Stimulated activated CD8-positive, alpha-beta memory T cell treated with anti-CD3 and anti-CD28 coated beads, Interleukin-2, amount 100 ng/mL, for 48 hours (primary cell): ENCODE measurements around the gene HIVEP1.
"Not testable (repeated sequence)": the region's sequence is repeated elsewhere in the genome, so short reads cannot be mapped to it uniquely, and the experiment has no call there.

ENCODE experiments used
- DNase-seq, 2 donors: peaks; one replicate each; pipeline ENCODE4 v3.0.0-alpha.2; 2020; ENCODE audit warnings: low read depth in 2 of 2

The HIVEP1 gene

GRCh38 chr6:12158686-12159415, 146.7 kb downstream of the HIVEP1 start:
- no peak for DNase-seq

DNA sequence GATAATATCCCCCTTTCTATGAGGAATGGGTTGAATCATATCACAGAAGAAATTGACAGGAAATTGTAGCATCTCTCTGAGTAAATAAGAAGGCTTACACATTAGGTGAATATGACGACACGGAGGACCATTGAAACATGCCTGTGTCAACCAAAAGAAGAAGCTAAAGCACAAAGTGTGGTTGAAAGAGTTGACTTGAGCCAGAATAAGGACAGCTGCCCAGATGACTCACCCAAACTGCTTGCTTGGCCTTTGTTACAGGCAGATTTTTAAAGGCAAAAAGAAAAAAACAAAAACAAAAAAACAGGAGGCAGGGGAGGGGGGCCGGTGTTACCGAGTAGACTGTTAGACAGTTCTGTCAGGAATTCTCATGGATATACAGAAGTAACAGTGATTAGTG, 148.2 kb downstream of the HIVEP1 start:
- no peak for DNase-seq

GRCh38 chr6:12162213-12162612, 150.1 kb downstream of the HIVEP1 start:
- DNase-seq: no peak

GRCh38 chr6:12163149-12163548, 151.0 kb downstream of the HIVEP1 start:
- DNase-seq: no peak

- DNase-seq: no peak
Observed at GRCh38 chr6:12163744-12164507, 151.8 kb downstream of the HIVEP1 start.

- DNase-seq: no peak
Observed at GRCh38 chr6:12164508-12164770, 152.3 kb downstream of the HIVEP1 start.

DNA sequence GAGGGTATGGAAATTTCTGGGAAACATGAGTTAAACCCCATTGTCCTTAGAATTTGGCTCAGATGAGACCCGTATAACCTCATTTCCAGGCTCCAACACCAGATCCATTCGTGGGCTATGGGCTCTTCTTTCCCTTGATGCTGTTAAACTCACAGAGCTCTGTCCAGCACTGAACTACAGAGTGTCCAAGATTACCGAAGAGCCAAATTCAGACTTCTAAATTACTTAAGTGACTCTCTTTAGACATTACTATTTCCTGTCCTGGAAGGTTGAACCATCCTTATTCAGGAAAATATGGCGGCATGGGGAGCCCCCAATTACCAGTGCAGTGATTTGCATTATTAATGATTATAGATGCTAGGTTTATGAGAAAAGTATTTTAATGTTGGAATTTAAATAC, 153.2 kb downstream of the HIVEP1 start:
- DNase-seq: no peak

DNA sequence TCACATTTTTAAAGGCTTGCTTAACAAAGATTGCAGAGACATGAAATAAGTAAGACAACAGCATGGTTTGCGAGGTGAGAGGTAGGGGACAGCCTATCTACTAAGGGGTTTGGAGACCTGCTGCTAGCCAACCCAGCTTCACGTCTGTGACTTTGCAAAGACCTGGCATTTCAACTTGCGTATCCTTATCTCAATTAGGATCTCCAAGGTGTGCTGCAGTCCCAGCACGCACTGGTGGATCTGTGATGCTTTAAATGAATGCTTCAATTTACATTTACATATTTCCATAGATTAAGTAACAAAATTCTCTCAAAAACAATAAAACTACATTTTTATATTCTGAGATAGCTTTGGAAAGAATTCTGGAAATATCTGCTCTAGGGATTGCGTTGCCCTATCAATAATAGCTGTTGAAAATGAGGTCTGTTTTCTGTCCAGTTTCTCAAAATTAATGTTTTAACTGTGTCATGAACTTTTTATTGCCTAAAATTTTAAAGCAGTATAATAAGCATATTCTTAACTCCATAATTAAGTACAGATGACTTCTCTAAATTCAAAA, 153.7 kb downstream of the HIVEP1 start:
- DNase-seq: no peak

GRCh38 chr6:12169377-12169776, 157.3 kb downstream of the HIVEP1 start:
- DNase-seq: no peak

DNA sequence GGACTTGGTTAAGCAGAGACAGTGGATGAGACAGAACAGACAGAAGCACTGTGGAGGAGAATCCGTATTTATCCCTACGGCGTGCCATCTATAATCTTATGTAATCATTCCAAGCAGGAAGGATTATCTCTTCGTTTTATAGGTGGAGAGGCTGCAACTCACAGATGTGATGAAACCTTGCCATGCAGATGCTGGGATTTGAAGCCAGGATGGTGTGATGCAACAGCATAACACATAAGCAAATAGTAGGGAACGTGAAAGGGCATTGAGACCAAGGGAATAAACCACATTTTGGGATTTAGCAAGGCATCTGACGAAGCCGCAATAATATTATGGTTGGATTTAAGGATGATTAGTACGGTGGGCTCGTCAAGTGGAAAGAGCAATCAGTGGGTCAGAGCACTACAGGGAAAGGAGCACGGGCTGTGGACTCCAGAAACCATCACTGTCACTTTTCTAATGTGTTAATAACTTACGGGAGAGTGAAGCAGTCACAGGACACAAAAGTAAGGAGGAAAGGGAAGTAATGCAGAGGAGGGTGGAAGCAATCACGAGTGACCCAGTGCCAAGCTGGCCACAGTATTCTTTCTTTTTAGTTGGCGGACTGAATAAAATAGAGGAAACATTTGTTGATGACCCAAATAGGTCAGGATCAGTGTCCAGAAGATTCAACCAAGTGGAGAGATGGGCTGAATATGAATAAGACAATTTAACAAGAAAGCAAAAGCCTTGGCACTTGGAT, 158.4 kb downstream of the HIVEP1 start:
- DNase-seq: no peak

GRCh38 chr6:12171717-12172116, 159.6 kb downstream of the HIVEP1 start:
- no peak for DNase-seq

DNA sequence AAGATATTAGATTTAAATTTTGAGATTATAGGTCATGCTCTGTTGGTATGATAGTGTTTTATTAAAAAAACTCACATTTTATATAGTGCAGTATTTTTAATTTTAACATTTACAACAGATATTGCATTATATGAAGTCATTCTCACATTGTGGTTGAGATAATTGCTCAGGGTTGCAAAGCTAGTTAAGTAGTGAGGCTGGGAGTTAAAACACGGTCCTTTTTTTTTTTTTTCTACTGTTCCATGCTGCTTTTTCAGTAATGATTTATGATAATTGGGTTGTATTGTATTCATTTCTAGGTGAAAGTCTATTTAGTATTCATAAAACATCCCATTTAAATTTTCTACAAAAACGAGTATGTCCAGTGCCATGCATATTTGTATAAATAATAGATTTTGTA, 160.5 kb downstream of the HIVEP1 start:
- no peak for DNase-seq

DNA sequence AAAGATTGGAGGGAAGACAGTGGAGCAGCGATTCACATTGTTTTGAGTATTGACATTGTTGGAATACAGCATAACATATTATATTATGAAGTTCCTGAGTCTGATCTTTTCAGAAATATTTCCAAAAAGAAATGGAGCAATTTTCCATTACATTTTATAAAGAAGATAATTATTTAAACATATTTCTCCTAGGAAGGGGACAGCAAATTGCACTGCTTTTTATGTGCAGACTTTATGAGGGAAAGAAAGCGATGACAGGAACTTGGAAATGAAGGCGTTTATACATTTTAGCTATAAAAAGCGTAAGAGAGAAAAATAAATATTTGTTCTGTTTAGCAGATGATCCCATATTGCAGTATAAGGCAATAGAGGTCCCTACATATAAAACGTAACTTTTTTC, 161.1 kb downstream of the HIVEP1 start:
- no peak for DNase-seq

DNA sequence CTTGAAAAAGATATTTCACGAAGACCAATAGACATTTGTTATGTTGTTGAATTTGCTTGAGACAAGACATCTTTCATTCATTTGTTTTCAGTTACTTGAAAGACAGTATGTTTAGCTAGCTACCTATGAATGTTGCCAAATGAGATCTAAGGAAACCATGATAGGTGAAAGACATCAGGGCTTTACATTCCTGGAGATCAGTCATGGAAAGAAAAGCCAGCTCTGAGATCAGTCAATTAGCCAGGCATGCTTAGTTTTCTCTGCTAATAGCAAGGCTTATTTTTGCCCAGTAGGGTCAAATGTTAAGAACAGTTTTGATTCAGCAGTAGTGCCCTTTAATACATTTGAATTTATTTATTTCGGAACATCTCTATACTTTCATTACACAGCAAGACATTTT, 161.5 kb downstream of the HIVEP1 start:
- no peak for DNase-seq

- DNase-seq: no peak
Observed at GRCh38 chr6:12174878-12175277, 162.8 kb downstream of the HIVEP1 start.

GRCh38 chr6:12175626-12176025, 163.5 kb downstream of the HIVEP1 start:
- no peak for DNase-seq

DNA sequence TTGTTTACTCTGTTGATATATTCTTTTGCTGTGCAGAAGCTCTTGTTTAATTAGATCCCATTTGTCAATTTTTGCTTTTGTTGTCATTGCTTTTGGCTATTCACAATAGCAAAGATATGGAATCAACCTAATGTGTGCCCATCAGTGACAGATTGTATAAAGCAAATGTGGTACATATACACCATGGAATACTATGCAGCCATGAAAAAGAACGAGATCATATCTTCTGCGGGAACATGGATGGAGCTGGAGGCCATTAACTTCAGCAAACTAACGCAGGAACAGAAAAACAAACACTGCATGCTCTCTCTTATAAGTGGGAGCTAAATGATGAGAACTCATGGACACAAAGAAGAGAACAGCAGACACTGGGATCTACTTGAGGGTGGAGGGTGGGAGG, 164.7 kb downstream of the HIVEP1 start:
- not testable (repeated sequence) for DNase-seq

DNA sequence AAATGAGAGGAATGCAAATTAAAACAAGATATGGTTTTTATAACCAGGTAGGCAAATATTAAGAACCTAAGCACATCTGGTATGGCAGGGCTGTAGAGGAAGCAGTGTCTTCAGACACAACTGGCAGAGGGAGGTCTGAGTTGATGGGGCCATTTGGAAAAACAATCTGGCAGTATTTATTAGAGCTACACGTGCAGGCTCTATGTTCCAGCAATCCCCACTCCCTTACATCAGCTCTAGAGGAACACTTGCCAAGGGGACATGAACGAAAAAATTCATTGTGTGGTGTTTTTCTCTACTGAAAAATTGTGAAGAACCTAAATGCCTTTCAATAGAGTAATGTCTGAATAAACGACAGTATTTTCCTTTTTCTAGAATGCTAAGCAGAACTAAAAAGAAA, 166.4 kb downstream of the HIVEP1 start:
- no peak for DNase-seq

GRCh38 chr6:12181481-12181880, 169.4 kb downstream of the HIVEP1 start:
- no peak for DNase-seq

GRCh38 chr6:12182676-12183075, 170.6 kb downstream of the HIVEP1 start:
- no peak for DNase-seq

GRCh38 chr6:12185081-12185673, 173.1 kb downstream of the HIVEP1 start:
- DNase-seq: no peak

DNA sequence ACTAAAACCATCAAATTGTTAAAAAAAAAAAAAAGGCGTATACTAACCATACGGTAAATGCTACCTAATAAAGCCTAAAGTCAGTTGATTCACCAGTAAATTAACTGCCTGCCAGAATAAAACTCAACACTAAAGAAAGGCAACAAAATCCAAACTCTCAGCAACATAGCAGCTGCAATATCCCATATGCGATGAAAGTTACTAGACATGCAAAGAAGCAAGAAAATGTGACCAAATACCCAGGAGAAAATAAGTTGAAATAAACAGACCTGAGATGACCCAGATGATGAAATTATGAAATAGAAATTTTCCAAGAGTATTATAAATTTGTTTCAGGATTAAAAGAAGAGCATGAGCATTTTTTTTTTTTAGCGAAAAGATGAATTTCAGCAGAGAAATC, 174.4 kb downstream of the HIVEP1 start:
- DNase-seq: no peak
